NCI-H1417 (cell line): ENCODE results near the gene PPM1A.

Source experiments
- DNase-seq, 3 experiments: peaks; one replicate each; lab custom pipeline; 2025; lab: John Stamatoyannopoulos, UW

The PPM1A gene

GRCh38 chr14:60227291-60227690, 21.7 kb upstream of the PPM1A start:
- no peak for DNase-seq

GRCh38 chr14:60229614-60230013, 19.4 kb upstream of the PPM1A start:
- no peak for DNase-seq

GRCh38 chr14:60232185-60232584, 16.8 kb upstream of the PPM1A start:
- DNase-seq = no peak

- no peak for DNase-seq
Observed at GRCh38 chr14:60233251-60233650, 15.8 kb upstream of the PPM1A start.

- DNase-seq = no peak
Observed at GRCh38 chr14:60233891-60234290, 15.1 kb upstream of the PPM1A start.

- DNase-seq = peak in 1 of 3 experiments; percentile 36
Observed at GRCh38 chr14:60235440-60235839, 13.6 kb upstream of the PPM1A start.

- no peak for DNase-seq
Observed at GRCh38 chr14:60238955-60239354, 10.1 kb upstream of the PPM1A start.

- DNase-seq = no peak
Observed at GRCh38 chr14:60240139-60240856, 8.7 kb upstream of the PPM1A start.

GRCh38 chr14:60241091-60241490, 7.9 kb upstream of the PPM1A start:
- no peak for DNase-seq

GRCh38 chr14:60242429-60242828, 6.6 kb upstream of the PPM1A start:
- no peak for DNase-seq

GRCh38 chr14:60245380-60246177, 3.4 kb upstream of the PPM1A start:
- DNase-seq = no peak

- peak in 1 of 3 experiments; percentile 93 for DNase-seq
Observed at GRCh38 chr14:60247994-60248696, 876 bp upstream of the PPM1A start.

- DNase-seq = peak in 1 of 3 experiments; percentile 80
Observed at GRCh38 chr14:60249321-60250256, 568 bp downstream of the PPM1A start.

- no peak for DNase-seq
Observed at GRCh38 chr14:60250257-60251035, 1.4 kb downstream of the PPM1A start.

GRCh38 chr14:60251877-60252276, 2.9 kb downstream of the PPM1A start:
- DNase-seq = no peak

- no peak for DNase-seq
Observed at GRCh38 chr14:60252630-60253029, 3.6 kb downstream of the PPM1A start.

GRCh38 chr14:60253649-60254048, 4.6 kb downstream of the PPM1A start:
- DNase-seq = no peak

GRCh38 chr14:60254176-60254575, 5.2 kb downstream of the PPM1A start:
- DNase-seq = no peak

GRCh38 chr14:60257865-60258264, 8.8 kb downstream of the PPM1A start:
- DNase-seq = no peak

- no peak for DNase-seq
Observed at GRCh38 chr14:60265163-60265562, 16.1 kb downstream of the PPM1A start.
